HL-60 (cell line): ENCODE results near the gene ARHGEF17.

Source experiments
- CTCF ChIP-seq: IDR thresholded peaks from one replicate; pipeline ENCODE4 v1.5.1; 2011; ENCODE audit warnings: low read length, control low read depth, inconsistent platforms; ENCODE audit not compliant: insufficient read depth
- GABPA ChIP-seq: IDR thresholded peaks from 2 replicates; pipeline ENCODE4 v1.6.1; 2012; ENCODE audit warnings: low read depth
- POLR2AphosphoS5 ChIP-seq: IDR thresholded peaks from 2 replicates; pipeline ENCODE4 v1.6.1; 2012; ENCODE audit warnings: low read depth
- REST ChIP-seq: IDR thresholded peaks from 2 replicates; pipeline ENCODE4 v1.6.1; 2012; ENCODE audit warnings: low read depth; ENCODE audit not compliant: insufficient replicate concordance

DNA sequence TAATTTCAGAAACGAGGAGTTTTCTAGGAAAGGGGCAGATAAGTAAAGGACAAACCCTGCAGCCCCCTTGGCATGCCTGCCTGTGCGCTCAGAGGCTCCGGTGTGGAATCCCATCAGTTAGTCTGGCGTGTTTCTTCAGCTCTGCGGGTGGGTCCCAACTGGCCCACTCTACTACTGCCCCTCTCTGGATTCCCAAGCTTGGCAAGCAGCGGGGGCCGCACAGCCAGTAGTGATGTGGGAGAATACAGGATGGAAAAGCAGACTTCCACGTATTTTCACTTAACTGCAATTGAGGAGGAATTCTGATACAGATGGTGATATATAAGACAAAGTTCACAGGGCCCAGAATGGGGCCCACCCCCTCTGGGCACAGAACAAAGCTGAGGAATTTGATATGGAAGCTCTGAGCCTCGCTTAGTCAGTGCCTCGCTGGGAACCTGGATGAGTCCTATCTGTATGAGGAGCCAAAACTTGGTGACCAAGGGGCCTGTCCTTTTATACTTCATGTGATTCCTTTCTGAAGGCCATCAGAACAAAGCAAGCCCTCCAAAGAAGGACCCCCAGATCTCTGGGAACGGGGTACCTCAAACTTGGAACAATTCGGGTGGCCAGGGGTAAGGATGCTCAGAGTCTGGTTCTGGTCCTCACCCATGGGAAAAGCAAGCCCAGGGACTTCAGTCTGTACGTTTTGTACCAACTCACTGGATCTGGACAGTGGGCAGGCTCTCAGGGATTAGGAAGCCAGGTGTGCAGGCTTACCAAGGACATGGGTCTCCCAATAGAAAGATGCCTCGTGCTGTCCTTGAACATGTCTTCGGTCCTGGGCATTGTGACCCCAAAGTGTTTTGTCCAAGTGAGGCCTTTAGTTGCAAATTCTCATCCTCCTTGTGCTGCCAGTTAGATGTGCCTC lies 94.1 kb downstream of the ARHGEF17 start:
- TF ChIP-seq GABPA (no peak), CTCF (no peak), POLR2AphosphoS5 (no peak), REST (no peak)
